Measurements from ENCODE around the gene KDM6B. TPM values are rescaled to one million over a fixed set of nuclear protein-coding genes. Genes with fewer than 3 reads are reported as not detected.

KDM6B gene
- total and polyA plus RNA-seq, 5 donors from 2014 or later = 0.30 to 255 (median 0.53) TPM

GRCh38 chr17:7882629-7883028 is 48.6 kb downstream of the KDM6B start:
- H3K27ac Mint-ChIP-seq = no peak overlapping the region
- H3K4me1 Mint-ChIP-seq = peaks cover 0 to 8% (median 7%) of the 10 kb centered on the region in 4 donors
- peaks cover 7% of the 10 kb centered on the region for H3K27me3 Mint-ChIP-seq
- no peak for DNase-seq
- H3K27ac ChIP-seq (ENCODE audit: insufficient read depth, low read length, poor library complexity, severe bottlenecking) = peak overlapping the region; percentile 67
- H3K36me3 Mint-ChIP-seq = peaks cover 7% of the 10 kb centered on the region
- peaks cover 14% of the 10 kb centered on the region for H3K36me3 ChIP-seq (ENCODE audit: control insufficient read depth, insufficient read depth, low read length)
- H3K4me3 Mint-ChIP-seq = no peak overlapping the region
- no peaks in the 10 kb centered on the region for H3K9me3 ChIP-seq (ENCODE audit: control insufficient read depth in 2 of 2, low read length in 2 of 2)
- H3K4me1 ChIP-seq (ENCODE audit: control insufficient read depth, insufficient read depth, low read length, poor library complexity, severe bottlenecking) = peaks cover 59% of the 10 kb centered on the region
- no peaks in the 10 kb centered on the region for H3K27me3 ChIP-seq (ENCODE audit: control insufficient read depth, insufficient read depth, low read length)
- no peak for ATAC-seq (ENCODE audit: low read depth in 2 of 2)
- no peaks in the 10 kb centered on the region for H3K9me3 Mint-ChIP-seq
- H3K4me3 ChIP-seq (ENCODE audit: low read depth, low read length) = peak overlapping the region; percentile 64

Other genes starting within 250 kb of the KDM6B start
- gene SOX15, start 244.1 kb upstream of the KDM6B start, total RNA-seq = not detected
- not detected for gene SOX15, start 244.1 kb upstream of the KDM6B start, polyA plus RNA-seq
- gene FXR2, start 219.3 kb upstream of the KDM6B start, total RNA-seq = 28.7 TPM
- 10 to 100 TPM in 2 of 4 donors, 1 to 10 TPM in 2; 9.7 to 13.9 (median 10.4) TPM for gene FXR2, start 219.3 kb upstream of the KDM6B start, polyA plus RNA-seq
- gene SAT2, start 206.4 kb upstream of the KDM6B start, total RNA-seq = 36.9 TPM
- gene SAT2, start 206.4 kb upstream of the KDM6B start, polyA plus RNA-seq = 10 to 100 TPM; 26.7 to 36.5 (median 30.3) TPM
- not detected for gene SHBG, start 204.1 kb upstream of the KDM6B start, total RNA-seq
- gene SHBG, start 204.1 kb upstream of the KDM6B start, polyA plus RNA-seq = not detected
- gene ATP1B2, start 183.3 kb upstream of the KDM6B start, total RNA-seq = not detected
- not detected for gene ATP1B2, start 183.3 kb upstream of the KDM6B start, polyA plus RNA-seq
- gene TP53, start 146.7 kb upstream of the KDM6B start, total RNA-seq = 61.3 TPM
- gene TP53, start 146.7 kb upstream of the KDM6B start, polyA plus RNA-seq = 10 to 100 TPM; 29.4 to 35.1 (median 32.1) TPM
- gene WRAP53, start 145.7 kb upstream of the KDM6B start, total RNA-seq = 7.9 TPM
- 10 to 100 TPM; 11.1 to 16.4 (median 12.0) TPM for gene WRAP53, start 145.7 kb upstream of the KDM6B start, polyA plus RNA-seq
- not detected for gene EFNB3, start 129.0 kb upstream of the KDM6B start, total RNA-seq
- gene EFNB3, start 129.0 kb upstream of the KDM6B start, polyA plus RNA-seq = not detected
- gene DNAH2, start 116.5 kb upstream of the KDM6B start, total RNA-seq = not detected
- gene DNAH2, start 116.5 kb upstream of the KDM6B start, polyA plus RNA-seq = not detected
- 31.5 TPM for gene TMEM88, start 20.8 kb downstream of the KDM6B start, total RNA-seq
- gene TMEM88, start 20.8 kb downstream of the KDM6B start, polyA plus RNA-seq = not detected
- 23.6 TPM for gene NAA38, start 23.3 kb downstream of the KDM6B start, total RNA-seq
- gene NAA38, start 23.3 kb downstream of the KDM6B start, polyA plus RNA-seq = 100 to 1,000 TPM; 128 to 192 (median 141) TPM
- gene CYB5D1, start 23.8 kb downstream of the KDM6B start, total RNA-seq = 11.8 TPM
- gene CYB5D1, start 23.8 kb downstream of the KDM6B start, polyA plus RNA-seq = 1 to 10 TPM; 3.1 to 5.4 (median 4.2) TPM
- 273 TPM for gene CHD3, start 54.6 kb downstream of the KDM6B start, total RNA-seq
- 1 to 10 TPM; 5.0 to 9.0 (median 7.2) TPM for gene CHD3, start 54.6 kb downstream of the KDM6B start, polyA plus RNA-seq
- gene RNF227, start 82.1 kb downstream of the KDM6B start, total RNA-seq = 2.4 TPM
- gene RNF227, start 82.1 kb downstream of the KDM6B start, polyA plus RNA-seq = 1 to 10 TPM in 3 of 4 donors, under 1 TPM in 1; 0.92 to 5.0 (median 2.9) TPM
- 8.0 TPM for gene KCNAB3, start 95.6 kb downstream of the KDM6B start, total RNA-seq
- under 1 TPM in 3 of 4 donors, not detected in 1; 0.06 to 0.33 (median 0.08) TPM for gene KCNAB3, start 95.6 kb downstream of the KDM6B start, polyA plus RNA-seq
- gene TRAPPC1, start 97.7 kb downstream of the KDM6B start, total RNA-seq = 114 TPM
- 100 to 1,000 TPM; 218 to 297 (median 243) TPM for gene TRAPPC1, start 97.7 kb downstream of the KDM6B start, polyA plus RNA-seq
- gene CNTROB, start 98.0 kb downstream of the KDM6B start, total RNA-seq = 40.9 TPM
- gene CNTROB, start 98.0 kb downstream of the KDM6B start, polyA plus RNA-seq = 10 to 100 TPM in 1 of 4 donors, 1 to 10 TPM in 3; 5.0 to 12.3 (median 7.1) TPM
- gene GUCY2D, start 168.4 kb downstream of the KDM6B start, total RNA-seq = not detected
- gene GUCY2D, start 168.4 kb downstream of the KDM6B start, polyA plus RNA-seq = under 1 TPM in 1 of 4 donors, not detected in 3; 0.23 TPM
- not detected for gene ALOX15B, start 204.8 kb downstream of the KDM6B start, total RNA-seq
- not detected for gene ALOX15B, start 204.8 kb downstream of the KDM6B start, polyA plus RNA-seq

All from CD4-positive, CD25-positive, alpha-beta regulatory T cell (primary cell).